Ishikawa (cell line): ENCODE results near the gene CENPC.

Experiments
- CEBPB ChIP-seq: IDR thresholded peaks from 2 replicates; pipeline ENCODE4 v1.6.1; 2012
- CREB1 ChIP-seq: IDR thresholded peaks from 2 replicates; pipeline ENCODE4 v1.6.1; 2012; ENCODE audit warnings: low read depth
- EGR1 ChIP-seq: IDR thresholded peaks from 2 replicates; pipeline ENCODE4 v1.6.1; 2012
- EP300 ChIP-seq: IDR thresholded peaks from 2 replicates; pipeline ENCODE4 v1.6.1; 2012; ENCODE audit warnings: borderline replicate concordance
- FOXM1 ChIP-seq: IDR thresholded peaks from 2 replicates; pipeline ENCODE4 v1.6.1; 2012; ENCODE audit warnings: low read depth, borderline replicate concordance
- MAX ChIP-seq: IDR thresholded peaks from 2 replicates; pipeline ENCODE4 v1.6.1; 2012
- NFIC ChIP-seq: IDR thresholded peaks from 2 replicates; pipeline ENCODE4 v1.6.1; 2012
- RAD21 ChIP-seq: IDR thresholded peaks from 2 replicates; pipeline ENCODE4 v1.6.1; 2012; ENCODE audit warnings: low read depth
- REST ChIP-seq: IDR thresholded peaks from 2 replicates; pipeline ENCODE4 v1.6.1; 2012; ENCODE audit warnings: low read depth, mild to moderate bottlenecking
- TAF1 ChIP-seq: IDR thresholded peaks from 2 replicates; pipeline ENCODE4 v1.6.1; 2012; ENCODE audit warnings: low read depth, mild to moderate bottlenecking
- TCF12 ChIP-seq: IDR thresholded peaks from 2 replicates; pipeline ENCODE4 v1.6.1; 2012; ENCODE audit warnings: low read depth
- TEAD4 ChIP-seq: IDR thresholded peaks from 2 replicates; pipeline ENCODE4 v1.6.1; 2012
- USF1 ChIP-seq: IDR thresholded peaks from 2 replicates; pipeline ENCODE4 v1.6.1; 2012
- YY1 ChIP-seq: IDR thresholded peaks from 2 replicates; pipeline ENCODE4 v1.6.1; 2012; ENCODE audit warnings: low read depth
- ZBTB7A ChIP-seq: IDR thresholded peaks from 2 replicates; pipeline ENCODE4 v1.6.1; 2012; ENCODE audit warnings: low read depth

The CENPC gene

GRCh38 chr4:67555447-67555846 is 10.1 kb upstream of the CENPC start:
- TF ChIP-seq CEBPB (no peak), YY1 (no peak), EP300 (no peak), FOXM1 (no peak), CREB1 (no peak), REST (no peak), TCF12 (no peak), TEAD4 (no peak)

GRCh38 chr4:67554096-67554495 is 8.8 kb upstream of the CENPC start:
- TF ChIP-seq MAX (no peak), TEAD4 (no peak), CREB1 (no peak), USF1 (no peak), FOXM1 (no peak), EP300 (no peak)

- TF ChIP-seq ZBTB7A (no peak), EP300 (no peak), RAD21 (no peak), CEBPB (no peak), REST (no peak), TAF1 (no peak), YY1 (no peak), EGR1 (no peak), NFIC (no peak), USF1 (no peak), MAX (no peak)
Observed at GRCh38 chr4:67550857-67551256, 5.6 kb upstream of the CENPC start.

GRCh38 chr4:67550451-67550850 is 5.1 kb upstream of the CENPC start:
- TF ChIP-seq TAF1 (no peak), CREB1 (no peak), YY1 (no peak), MAX (no peak), TEAD4 (no peak), EP300 (no peak), REST (no peak), EGR1 (no peak), NFIC (no peak), RAD21 (no peak), FOXM1 (no peak), TCF12 (no peak), CEBPB (no peak), USF1 (no peak)

- TF ChIP-seq REST (no peak), RAD21 (peak; percentile 72)
Observed at GRCh38 chr4:67549123-67549522, 3.8 kb upstream of the CENPC start.
